ENCODE results near the gene SYNGAP1.
"Not testable (repeated sequence)": the region's sequence is repeated elsewhere in the genome, so short reads cannot be mapped to it uniquely, and the experiment has no call there.

The SYNGAP1 gene

GRCh38 chr6:33375143-33375671, 44.7 kb upstream of the SYNGAP1 start:
- H2AFZ ChIP-seq (ENCODE audit: low read depth): no peak overlapping the region
- no peak overlapping the region for H3K27ac ChIP-seq
- H4K20me1 ChIP-seq (ENCODE audit: insufficient read depth): no peaks in the 10 kb centered on the region
- H3K79me2 ChIP-seq (ENCODE audit: insufficient read depth, low read depth): no peaks in the 10 kb centered on the region
- H3K9ac ChIP-seq: no peak overlapping the region
- no peak overlapping the region for H3K4me3 ChIP-seq (IDR thresholded peaks at IDR 0.05; ENCODE audit: insufficient read depth, low read depth, low read length)
- no peaks in the 10 kb centered on the region for H3K27me3 ChIP-seq (ENCODE audit: insufficient read depth, low read depth)
- H3K36me3 ChIP-seq (ENCODE audit: insufficient read depth): no peaks in the 10 kb centered on the region
- TF ChIP-seq CTCF (conservative IDR thresholded peaks at IDR 0.05; ENCODE audit: low read depth, low read length): no peak
- H3K4me1 ChIP-seq (ENCODE audit: low read depth, poor library complexity, severe bottlenecking): no peaks in the 10 kb centered on the region
- no peak overlapping the region for H3K4me2 ChIP-seq

- H3K4me1 ChIP-seq (ENCODE audit: low read depth, poor library complexity, severe bottlenecking): no peaks in the 10 kb centered on the region
- no peak overlapping the region for H3K9ac ChIP-seq
Measured at GRCh38 chr6:33377171-33377570, 42.7 kb upstream of the SYNGAP1 start.

GRCh38 chr6:33379184-33379583, 40.7 kb upstream of the SYNGAP1 start:
- H3K4me1 ChIP-seq (ENCODE audit: low read depth, poor library complexity, severe bottlenecking); H3K4me3 ChIP-seq (IDR thresholded peaks at IDR 0.05; ENCODE audit: insufficient read depth, low read depth, low read length); H4K20me1 ChIP-seq (ENCODE audit: insufficient read depth); H3K9ac ChIP-seq; H3K79me2 ChIP-seq (ENCODE audit: insufficient read depth, low read depth); H3K4me2 ChIP-seq; H3K36me3 ChIP-seq (ENCODE audit: insufficient read depth); H3K27ac ChIP-seq; H3K27me3 ChIP-seq (ENCODE audit: insufficient read depth, low read depth); H2AFZ ChIP-seq (ENCODE audit: low read depth): not testable (repeated sequence)

More at GRCh38 chr6:33377171-33377570, 42.7 kb upstream of the SYNGAP1 start:
- H4K20me1 ChIP-seq (ENCODE audit: insufficient read depth): no peaks in the 10 kb centered on the region
- H3K4me2 ChIP-seq: no peak overlapping the region
- TF ChIP-seq CTCF (conservative IDR thresholded peaks at IDR 0.05; ENCODE audit: low read depth, low read length): no peak
- H3K79me2 ChIP-seq (ENCODE audit: insufficient read depth, low read depth): no peaks in the 10 kb centered on the region
- H2AFZ ChIP-seq (ENCODE audit: low read depth): no peak overlapping the region
- no peak overlapping the region for H3K4me3 ChIP-seq (IDR thresholded peaks at IDR 0.05; ENCODE audit: insufficient read depth, low read depth, low read length)
- H3K36me3 ChIP-seq (ENCODE audit: insufficient read depth): no peaks in the 10 kb centered on the region
- H3K27ac ChIP-seq: no peak overlapping the region
- H3K27me3 ChIP-seq (ENCODE audit: insufficient read depth, low read depth): no peaks in the 10 kb centered on the region

- Histone ChIP-seq H2AFZ (ENCODE audit: low read depth) (no peak overlapping the region), H3K4me1 (ENCODE audit: low read depth, poor library complexity, severe bottlenecking) (no peaks in the 10 kb centered on the region), H4K20me1 (ENCODE audit: insufficient read depth) (no peaks in the 10 kb centered on the region), H3K27me3 (ENCODE audit: insufficient read depth, low read depth) (no peaks in the 10 kb centered on the region), H3K36me3 (ENCODE audit: insufficient read depth) (no peaks in the 10 kb centered on the region), H3K4me3 (IDR thresholded peaks at IDR 0.05; ENCODE audit: insufficient read depth, low read depth, low read length) (no peak overlapping the region), H3K79me2 (ENCODE audit: insufficient read depth, low read depth) (no peaks in the 10 kb centered on the region), H3K9ac (no peak overlapping the region), H3K4me2 (no peak overlapping the region), H3K27ac (no peak overlapping the region)
- no peak for TF ChIP-seq CTCF (conservative IDR thresholded peaks at IDR 0.05; ENCODE audit: low read depth, low read length)
Measured at GRCh38 chr6:33380272-33380981, 39.4 kb upstream of the SYNGAP1 start.

Data from KMS-11 (cell line).